ENCODE data around the gene CLEC16A.
A peak's percentile ranks its signal among the peaks of the same experiment; 100 is the strongest.

Gene CLEC16A

GRCh38 chr16:11032000-11032921 is 87.9 kb downstream of the CLEC16A start:
- no peak overlapping the region for H3K4me3 ChIP-seq (ENCODE audit: low read depth, low read length)
- TF ChIP-seq CTCF (IDR thresholded peaks at IDR 0.05; ENCODE audit: low read depth, low read length, missing control alignments), result no peak
- no peak for DNase-seq (ENCODE audit: low read depth)
- in situ Hi-C loops (cut with HindIII; ENCODE audit: low sequenced_read_pairs), result no loop called here

- TF ChIP-seq CTCF (IDR thresholded peaks at IDR 0.05; ENCODE audit: low read depth, low read length, missing control alignments), result no peak
- H3K4me3 ChIP-seq (ENCODE audit: low read depth, low read length), result no peak overlapping the region
- DNase-seq (ENCODE audit: low read depth), result no peak
- in situ Hi-C loops (cut with HindIII; ENCODE audit: low sequenced_read_pairs), result no loop called here
These were observed 88.5 kb downstream of the CLEC16A start for GRCh38 chr16:11032922-11033291.

- H3K4me3 ChIP-seq (ENCODE audit: low read depth, low read length), result no peak overlapping the region
- in situ Hi-C loops (cut with HindIII; ENCODE audit: low sequenced_read_pairs), result no loop called here
- DNase-seq (ENCODE audit: low read depth), result peak; percentile 53
- no peak for TF ChIP-seq CTCF (IDR thresholded peaks at IDR 0.05; ENCODE audit: low read depth, low read length, missing control alignments)
These were observed 89.5 kb downstream of the CLEC16A start for GRCh38 chr16:11033629-11034420.

GRCh38 chr16:11034481-11034931 is 90.1 kb downstream of the CLEC16A start:
- no peak for TF ChIP-seq CTCF (IDR thresholded peaks at IDR 0.05; ENCODE audit: low read depth, low read length, missing control alignments)
- H3K4me3 ChIP-seq (ENCODE audit: low read depth, low read length), result no peak overlapping the region
- in situ Hi-C loops (cut with HindIII; ENCODE audit: low sequenced_read_pairs), result no loop called here
- no peak for DNase-seq (ENCODE audit: low read depth)

- H3K4me3 ChIP-seq (ENCODE audit: low read depth, low read length), result no peak overlapping the region
- no peak for TF ChIP-seq CTCF (IDR thresholded peaks at IDR 0.05; ENCODE audit: low read depth, low read length, missing control alignments)
- in situ Hi-C loops (cut with HindIII; ENCODE audit: low sequenced_read_pairs), result no loop called here
- DNase-seq (ENCODE audit: low read depth), result no peak
These were observed 90.7 kb downstream of the CLEC16A start for GRCh38 chr16:11035096-11035495.

GRCh38 chr16:11036040-11036439 is 91.7 kb downstream of the CLEC16A start:
- in situ Hi-C loops (cut with HindIII; ENCODE audit: low sequenced_read_pairs), result no loop called here
- H3K4me3 ChIP-seq (ENCODE audit: low read depth, low read length), result no peak overlapping the region
- TF ChIP-seq CTCF (IDR thresholded peaks at IDR 0.05; ENCODE audit: low read depth, low read length, missing control alignments), result no peak
- no peak for DNase-seq (ENCODE audit: low read depth)

Data from astrocyte of the cerebellum (primary cell).